OCI-LY7 (cell line): ENCODE measurements around the gene CCDC178. TPM values are rescaled to one million over a fixed set of nuclear protein-coding genes. Genes with fewer than 3 reads are reported as not detected.

Source experiments
- BruUV-seq: library from RNA; stranded (reverse); fragments of 400-500 nt; replicated peaks from 2 replicates; lab custom pipeline; 2021; lab: Mats Ljungman, UMichigan
- CTCF ChIA-PET: fragments of 300-600 bp; sonication (Branson Sonifier 250); formaldehyde crosslinking; loops from one replicate; lab custom pipeline; 2022; ENCODE audit warnings: antibody characterized with exemption; ENCODE audit not compliant: unreplicated experiment; lab: Charles Lee
- POLR2A ChIA-PET: fragments of 300-600 bp; sonication (Branson Sonifier 250); formaldehyde crosslinking; loops from one replicate; lab custom pipeline; 2022; ENCODE audit warnings: antibody characterized with exemption; lab: Charles Lee
- DNase-seq: peaks from one replicate; pipeline ENCODE4 v3.0.0-alpha.2; 2015; ENCODE audit warnings: low spot score
- H2AFZ ChIP-seq: fragments of 200-600 bp; sonication (generic), shearing (Covaris generic); 2 replicates; pipeline ENCODE4 v1.6.1; 2014; ENCODE audit warnings: mild to moderate bottlenecking, antibody characterized with exemption, low read length, moderate library complexity
- H3K27ac ChIP-seq: fragments of 200-600 bp; sonication (generic); 2 replicates; pipeline ENCODE4 v1.5.1; 2014; ENCODE audit warnings: mixed run types, low read depth, mild to moderate bottlenecking, moderate library complexity, low read length, inconsistent platforms; ENCODE audit not compliant: poor library complexity, severe bottlenecking
- H3K36me3 ChIP-seq: fragments of 200-600 bp; sonication (generic); 2 replicates; pipeline ENCODE4 v1.6.1; 2014; ENCODE audit warnings: mild to moderate bottlenecking, antibody characterized with exemption, low read length, moderate library complexity, mixed read lengths; ENCODE audit not compliant: insufficient read depth
- H3K4me1 ChIP-seq: fragments of 200-600 bp; sonication (generic); 2 replicates; pipeline ENCODE4 v1.5.1; 2014; ENCODE audit warnings: mild to moderate bottlenecking, low read length; ENCODE audit not compliant: insufficient read depth, poor library complexity, severe bottlenecking
- H3K4me2 ChIP-seq: fragments of 200-600 bp; sonication (generic); 2 replicates; pipeline ENCODE4 v1.6.1; 2014; ENCODE audit warnings: mild to moderate bottlenecking, low read length
- H3K4me3 ChIP-seq: fragments of 200-600 bp; sonication (generic); 2 replicates; pipeline ENCODE4 v1.5.1; 2014; ENCODE audit warnings: mild to moderate bottlenecking, low read depth, low read length; ENCODE audit not compliant: poor library complexity, severe bottlenecking
- H3K79me2 ChIP-seq: fragments of 200-600 bp; sonication (generic); 2 replicates; pipeline ENCODE4 v1.6.1; 2016; ENCODE audit warnings: low read depth, mild to moderate bottlenecking, low read length, moderate library complexity, mixed read lengths; ENCODE audit not compliant: insufficient read depth
- H3K9me2 ChIP-seq: fragments of 200-600 bp; sonication (generic); 2 replicates; pipeline ENCODE4 v1.6.1; 2016; ENCODE audit warnings: mild to moderate bottlenecking, low read length, mixed read lengths; ENCODE audit not compliant: insufficient read depth
- H3K9me3 ChIP-seq: fragments of 200-600 bp; sonication (generic); 2 replicates; pipeline ENCODE4 v1.6.1; 2014; ENCODE audit warnings: mild to moderate bottlenecking, mixed run types, low read length, mixed read lengths
- H4K20me1 ChIP-seq: fragments of 200-600 bp; sonication (generic); 2 replicates; pipeline ENCODE4 v1.6.1; 2014; ENCODE audit warnings: mild to moderate bottlenecking, antibody characterized with exemption, low read length, moderate library complexity, mixed read lengths; ENCODE audit not compliant: insufficient read depth
- EZH2phosphoT487 ChIP-seq: fragments of 200-600 bp; sonication (generic); IDR thresholded peaks from 2 replicates; pipeline ENCODE4 v1.6.1; 2018; ENCODE audit warnings: low read depth, borderline replicate concordance, mild to moderate bottlenecking, mixed run types, antibody characterized with exemption, low read length, moderate library complexity, mixed read lengths
- intact Hi-C: fragments of 100-400 bp; cut with micrococcal nuclease; formaldehyde crosslinking; loops from one replicate; pipeline ENCODE4 v1.10.0; 2022; ENCODE audit not compliant: unreplicated experiment
- total RNA-seq, 2 experiments: library from RNA; depleted of rRNA in 1 of 2; stranded (reverse); fragments of >200 nt in 1 of 2; shearing (Covaris generic) in 1 of 2; gene quantifications; 2 replicates each; pipeline ENCODE4 v1.2.3, GENCODE V29; 2014 to 2022
- TF ChIP-seq, protein P1 (sequence below): fragments of 200-600 bp; sonication (generic); conservative IDR thresholded peaks from 2 replicates; pipeline ENCODE4 v1.5.1; 2014; ENCODE audit warnings: mild to moderate bottlenecking, antibody characterized with exemption, low read length, moderate library complexity, mixed read lengths

The CCDC178 gene
- total RNA-seq, 2 experiments from 2014 or later, result not detected

GRCh38 chr18:33113416-33113815 is 327.1 kb downstream of the CCDC178 start:
- H3K27ac ChIP-seq, result no peak overlapping the region
- H3K9me2 ChIP-seq, result no peaks in the 10 kb centered on the region
- POLR2A ChIA-PET, result no interaction called here
- BruUV-seq, result no TSS peak
- DNase-seq, result no peak
- H3K4me1 ChIP-seq, result no peaks in the 10 kb centered on the region
- H3K4me3 ChIP-seq, result no peak overlapping the region
- H3K9me3 ChIP-seq, result no peaks in the 10 kb centered on the region
- H3K4me2 ChIP-seq, result no peak overlapping the region
- TF ChIP-seq, protein P1, sequence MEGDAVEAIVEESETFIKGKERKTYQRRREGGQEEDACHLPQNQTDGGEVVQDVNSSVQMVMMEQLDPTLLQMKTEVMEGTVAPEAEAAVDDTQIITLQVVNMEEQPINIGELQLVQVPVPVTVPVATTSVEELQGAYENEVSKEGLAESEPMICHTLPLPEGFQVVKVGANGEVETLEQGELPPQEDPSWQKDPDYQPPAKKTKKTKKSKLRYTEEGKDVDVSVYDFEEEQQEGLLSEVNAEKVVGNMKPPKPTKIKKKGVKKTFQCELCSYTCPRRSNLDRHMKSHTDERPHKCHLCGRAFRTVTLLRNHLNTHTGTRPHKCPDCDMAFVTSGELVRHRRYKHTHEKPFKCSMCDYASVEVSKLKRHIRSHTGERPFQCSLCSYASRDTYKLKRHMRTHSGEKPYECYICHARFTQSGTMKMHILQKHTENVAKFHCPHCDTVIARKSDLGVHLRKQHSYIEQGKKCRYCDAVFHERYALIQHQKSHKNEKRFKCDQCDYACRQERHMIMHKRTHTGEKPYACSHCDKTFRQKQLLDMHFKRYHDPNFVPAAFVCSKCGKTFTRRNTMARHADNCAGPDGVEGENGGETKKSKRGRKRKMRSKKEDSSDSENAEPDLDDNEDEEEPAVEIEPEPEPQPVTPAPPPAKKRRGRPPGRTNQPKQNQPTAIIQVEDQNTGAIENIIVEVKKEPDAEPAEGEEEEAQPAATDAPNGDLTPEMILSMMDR, result no peak
- TF ChIP-seq EZH2phosphoT487, result no peak
- CTCF ChIA-PET, result no interaction called here
- H3K36me3 ChIP-seq, result no peaks in the 10 kb centered on the region
- no peak overlapping the region for H2AFZ ChIP-seq
- intact Hi-C loops, result no loop called here
- no peaks in the 10 kb centered on the region for H3K79me2 ChIP-seq
- H4K20me1 ChIP-seq, result no peaks in the 10 kb centered on the region

GRCh38 chr18:33107511-33107910 is 333.0 kb downstream of the CCDC178 start:
- CTCF ChIA-PET, result no interaction called here
- no peaks in the 10 kb centered on the region for H3K4me1 ChIP-seq
- no peak overlapping the region for H3K4me3 ChIP-seq
- no peaks in the 10 kb centered on the region for H3K79me2 ChIP-seq
- DNase-seq, result no peak
- no peaks in the 10 kb centered on the region for H3K36me3 ChIP-seq
- H2AFZ ChIP-seq, result no peak overlapping the region
- TF ChIP-seq, protein P1, result no peak
- no peak for TF ChIP-seq EZH2phosphoT487
- no peaks in the 10 kb centered on the region for H3K9me2 ChIP-seq
- BruUV-seq, result no TSS peak
- POLR2A ChIA-PET, result no interaction called here
- H3K27ac ChIP-seq, result no peak overlapping the region
- no peaks in the 10 kb centered on the region for H3K9me3 ChIP-seq
- no peaks in the 10 kb centered on the region for H4K20me1 ChIP-seq
- intact Hi-C loops, result no loop called here
- no peak overlapping the region for H3K4me2 ChIP-seq

- H3K79me2 ChIP-seq, result no peaks in the 10 kb centered on the region
- no peak overlapping the region for H3K4me2 ChIP-seq
- H3K9me3 ChIP-seq, result no peaks in the 10 kb centered on the region
- TF ChIP-seq, protein P1, result no peak
- TF ChIP-seq EZH2phosphoT487, result no peak
- no peak overlapping the region for H3K27ac ChIP-seq
- ChIA-PET CTCF (no interaction called here), POLR2A (no interaction called here)
- H3K36me3 ChIP-seq, result no peaks in the 10 kb centered on the region
- H3K4me1 ChIP-seq, result no peaks in the 10 kb centered on the region
- H4K20me1 ChIP-seq, result no peaks in the 10 kb centered on the region
- no peak overlapping the region for H3K4me3 ChIP-seq
- H2AFZ ChIP-seq, result no peak overlapping the region
- H3K9me2 ChIP-seq, result no peaks in the 10 kb centered on the region
- no peak for DNase-seq
- intact Hi-C loops, result no loop called here
- no TSS peak for BruUV-seq
These were observed 339.2 kb downstream of the CCDC178 start for GRCh38 chr18:33101316-33101715.
